HG03378 (cell line): ENCODE measurements around the gene HOXD3.

ENCODE experiments used
- ATAC-seq: cut with Tn5 transposase; IDR thresholded peaks from one replicate; pipeline ENCODE4 v1.9.1; 2021; ENCODE audit warnings: mild to moderate bottlenecking, moderate library complexity; ENCODE audit not compliant: unreplicated experiment

The HOXD3 gene

DNA sequence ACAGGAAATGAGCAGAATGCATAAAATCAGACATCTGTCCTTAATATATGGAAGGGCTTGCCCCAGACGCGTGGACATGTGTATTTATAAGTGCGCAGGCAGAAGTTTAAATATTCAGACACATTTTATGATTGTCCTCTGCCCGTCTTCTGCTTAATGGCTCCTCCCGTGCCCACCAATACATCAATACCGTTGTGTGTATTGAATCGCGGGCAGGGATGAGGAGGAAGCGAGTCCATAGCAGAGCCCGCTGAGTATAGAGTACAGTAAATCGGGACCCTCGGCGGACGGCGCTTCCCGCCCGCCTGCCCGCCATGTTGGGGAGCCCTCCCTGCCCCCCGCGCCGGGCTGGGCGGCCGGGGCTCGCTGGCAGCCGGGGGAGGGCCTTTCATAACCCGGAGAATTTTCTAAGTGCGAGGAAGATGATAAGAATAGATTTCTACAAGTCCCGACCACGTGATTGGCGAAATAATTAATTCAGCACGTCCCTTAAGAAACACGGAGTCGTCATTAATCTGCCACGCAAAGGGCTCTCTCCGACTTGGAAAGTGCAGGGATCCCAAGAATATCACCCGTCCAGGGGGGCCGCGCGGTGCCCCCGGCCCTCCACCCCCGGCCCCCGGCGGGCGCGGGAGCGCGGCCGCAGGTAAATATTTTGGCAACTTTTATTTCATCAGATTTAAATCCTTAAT, at the start of gene HOXD3:
TSS of gene HOXD3 (plus strand) at position 501 of the 692 bp plus-strand sequence. CDS start 11,808 bp downstream, outside the sequence.
- no peak for ATAC-seq

DNA sequence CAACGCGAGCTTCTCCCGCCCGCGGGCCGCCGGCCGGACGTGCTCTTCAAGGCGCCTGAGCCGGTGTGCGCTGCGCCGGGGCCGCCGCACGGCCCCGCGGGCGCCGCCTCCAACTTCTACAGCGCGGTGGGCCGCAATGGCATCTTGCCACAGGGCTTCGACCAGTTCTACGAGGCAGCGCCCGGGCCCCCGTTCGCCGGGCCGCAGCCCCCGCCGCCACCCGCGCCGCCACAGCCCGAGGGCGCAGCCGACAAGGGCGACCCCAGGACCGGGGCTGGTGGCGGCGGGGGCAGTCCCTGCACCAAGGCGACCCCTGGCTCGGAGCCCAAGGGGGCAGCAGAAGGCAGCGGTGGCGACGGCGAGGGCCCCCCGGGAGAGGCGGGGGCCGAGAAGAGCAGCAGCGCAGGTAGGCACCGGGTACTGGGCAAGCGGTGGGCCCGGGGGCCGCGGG, 49.4 kb upstream of the HOXD3 start:
- ATAC-seq: no peak

DNA sequence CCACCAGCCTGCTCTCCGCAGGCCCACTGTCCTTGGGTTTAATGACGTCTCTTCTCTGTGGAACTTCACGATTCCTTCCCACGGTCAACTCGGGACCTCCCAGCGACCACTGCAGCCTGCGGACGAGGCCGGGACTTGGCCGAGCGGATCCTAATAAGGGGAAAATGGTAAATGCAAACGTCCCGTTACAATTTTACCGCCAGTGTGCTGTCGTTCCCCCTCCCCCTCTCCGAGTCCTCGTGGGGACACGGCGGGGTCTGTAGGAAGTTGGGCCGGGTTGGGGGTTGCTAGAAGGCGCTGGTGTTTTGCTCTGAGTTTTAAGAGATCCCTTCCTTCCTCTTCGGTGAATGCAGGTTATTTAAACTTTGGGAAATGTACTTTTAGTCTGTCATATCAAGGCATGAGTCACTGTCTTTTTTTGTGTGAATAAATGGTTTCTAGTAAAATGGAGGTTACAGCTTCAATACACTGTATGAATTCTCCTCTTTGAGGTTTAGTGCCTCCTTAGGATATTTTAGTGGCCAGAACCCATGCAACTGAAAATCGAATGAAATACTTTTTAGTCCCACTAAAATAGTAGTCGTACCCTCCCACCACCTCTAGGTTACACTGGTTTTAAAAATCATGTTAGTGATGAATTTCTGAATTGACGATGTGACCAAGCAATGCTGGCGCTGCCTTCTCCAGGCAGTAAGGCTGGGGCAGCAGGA, 47.8 kb upstream of the HOXD3 start:
- ATAC-seq: no peak

DNA sequence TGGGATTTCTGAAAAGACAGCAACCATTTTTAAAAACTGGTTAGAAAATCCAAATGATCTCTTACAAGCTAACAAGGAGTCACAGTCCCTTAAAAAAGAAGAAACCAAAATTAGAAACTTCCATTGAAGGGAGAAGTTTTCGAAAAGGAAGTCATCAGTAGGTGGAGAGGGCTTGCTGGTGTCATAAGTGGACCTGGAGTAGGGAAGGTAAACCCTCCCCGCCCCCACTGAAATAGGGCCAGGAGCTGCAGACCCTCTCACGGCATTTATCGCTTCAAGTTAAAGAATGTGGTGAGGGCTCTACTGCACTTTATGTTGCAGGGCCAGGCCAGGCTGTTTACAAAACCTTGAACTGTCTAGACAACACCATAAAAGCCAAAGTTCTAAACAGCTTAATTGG, 47.2 kb upstream of the HOXD3 start:
- no peak for ATAC-seq

DNA sequence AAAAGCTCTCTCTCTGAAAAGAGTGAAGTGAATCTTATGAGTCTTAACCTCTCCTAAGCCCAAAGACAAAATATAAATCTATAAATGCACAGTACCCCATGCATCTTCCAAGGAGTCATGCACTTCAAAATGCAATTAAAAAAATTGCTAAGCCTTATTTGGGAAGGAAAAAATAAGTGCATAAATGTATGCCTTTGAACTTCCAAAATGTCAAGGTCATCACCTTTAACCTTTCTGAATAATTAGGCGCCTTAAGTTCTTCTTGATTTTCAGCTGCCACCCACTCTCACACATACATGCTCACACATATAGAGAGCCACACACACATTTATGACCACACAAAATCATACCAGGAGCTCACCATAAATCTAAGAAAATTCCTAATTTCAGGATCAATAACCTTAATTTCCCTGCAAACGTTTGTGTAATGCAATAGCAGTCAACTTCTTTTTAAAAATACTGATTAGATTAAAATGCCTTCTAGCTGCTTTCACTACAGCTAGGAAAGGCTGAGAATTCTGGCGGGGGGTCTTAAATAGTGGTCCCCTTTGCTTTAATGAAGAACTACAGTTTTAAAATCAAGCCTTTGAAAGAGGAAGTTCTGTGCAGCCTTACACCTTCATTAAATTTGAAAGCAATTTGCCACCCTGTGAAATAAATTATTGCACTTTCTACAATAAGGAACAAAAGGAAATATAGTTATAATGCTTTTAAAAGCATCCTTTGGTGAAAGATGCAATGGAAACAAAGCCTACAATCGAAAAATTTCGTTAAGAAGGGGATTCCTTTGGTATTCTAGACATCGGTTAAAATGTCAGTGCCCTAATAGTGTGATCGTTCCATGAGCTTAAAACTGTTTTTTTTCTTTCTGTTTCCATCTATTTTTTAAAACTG, 46.4 kb upstream of the HOXD3 start:
- no peak for ATAC-seq

DNA sequence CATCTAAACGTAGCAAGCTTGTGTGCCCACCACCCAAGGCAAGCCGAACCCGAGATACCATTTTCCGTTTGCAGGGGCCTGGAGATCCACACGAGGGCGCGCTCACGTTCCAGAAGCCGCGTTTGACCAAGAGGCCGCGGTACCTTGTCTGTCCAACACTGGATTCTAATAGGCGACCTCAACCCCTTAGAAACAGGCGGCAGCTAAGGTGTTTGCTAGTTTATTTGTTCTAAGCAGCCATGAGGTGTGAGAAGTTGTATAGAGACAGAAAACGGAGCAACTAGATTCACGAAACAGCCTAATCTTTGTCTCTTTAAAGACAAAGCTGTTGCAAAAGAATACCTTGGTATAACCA, 45.8 kb upstream of the HOXD3 start:
- ATAC-seq: no peak

DNA sequence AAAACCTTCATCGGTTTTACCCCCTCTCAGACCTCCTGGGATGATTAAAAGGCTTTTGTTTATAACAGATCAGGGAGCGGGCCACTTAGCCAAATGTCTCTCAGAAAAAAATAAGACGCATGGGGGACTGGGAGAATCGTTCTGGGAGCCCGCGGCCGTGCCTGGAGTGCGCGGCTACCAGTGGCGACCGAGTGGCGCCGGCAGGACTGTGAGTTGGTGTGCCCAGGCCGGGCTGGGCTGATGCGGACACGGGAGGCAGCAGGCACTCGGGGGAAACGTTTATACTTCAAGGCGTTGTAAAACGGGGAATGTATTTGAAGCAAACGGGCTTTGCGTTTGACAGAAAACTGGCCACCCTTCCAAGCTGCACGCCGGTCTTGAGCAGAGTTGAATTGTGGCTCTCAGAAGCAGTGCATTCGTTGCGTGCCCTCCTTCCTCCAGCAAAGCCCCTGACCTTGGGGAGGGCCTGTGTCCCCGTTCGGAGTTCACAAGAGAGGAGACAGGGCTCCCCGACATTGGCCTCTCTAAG, 45.2 kb upstream of the HOXD3 start:
- no peak for ATAC-seq

DNA sequence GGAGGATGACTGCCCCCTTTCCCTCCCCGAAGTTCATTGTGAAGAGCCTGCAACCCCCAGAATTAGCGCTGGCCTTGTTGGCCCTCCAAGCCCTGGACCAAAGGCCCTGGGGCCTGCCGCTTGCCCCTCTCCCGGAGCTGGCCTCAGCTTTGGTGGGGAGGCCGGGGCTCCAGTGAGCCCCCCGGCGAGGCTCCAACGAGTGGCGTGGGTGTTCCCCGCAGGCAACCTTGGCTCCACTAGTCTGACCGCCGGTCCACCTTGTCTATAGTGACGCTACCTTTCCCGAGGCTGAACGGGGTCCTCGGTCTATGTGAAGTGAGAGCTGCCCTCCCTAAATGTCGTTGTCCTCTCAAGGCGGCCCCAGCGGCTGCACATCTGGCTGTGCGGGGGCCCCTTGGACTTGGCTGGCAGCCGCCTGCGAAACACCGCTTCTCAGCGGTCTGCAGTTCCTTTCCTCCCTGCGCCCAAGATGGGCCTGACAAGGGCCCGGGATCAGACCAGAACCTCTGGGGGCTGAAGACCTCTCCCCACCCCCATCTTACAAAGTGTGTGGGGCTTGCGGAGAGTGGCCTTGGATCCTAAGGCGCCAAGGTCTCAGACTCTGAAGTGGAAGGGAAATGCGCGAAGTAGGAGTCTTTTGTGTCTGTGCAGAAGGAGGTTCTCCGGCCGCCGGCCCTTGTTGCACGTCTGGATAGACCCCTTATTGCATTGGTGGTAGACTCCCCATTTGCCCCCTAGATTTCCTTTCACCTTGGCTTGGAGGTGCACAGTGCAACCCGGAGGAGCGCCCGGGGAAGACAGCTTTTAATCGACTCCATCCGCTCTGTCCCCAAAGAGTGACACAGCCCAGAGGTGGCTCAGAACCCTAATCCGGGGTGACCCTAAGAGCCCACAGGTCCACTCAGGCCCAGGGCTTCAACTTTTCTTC, 44.5 kb upstream of the HOXD3 start:
- ATAC-seq: no peak

DNA sequence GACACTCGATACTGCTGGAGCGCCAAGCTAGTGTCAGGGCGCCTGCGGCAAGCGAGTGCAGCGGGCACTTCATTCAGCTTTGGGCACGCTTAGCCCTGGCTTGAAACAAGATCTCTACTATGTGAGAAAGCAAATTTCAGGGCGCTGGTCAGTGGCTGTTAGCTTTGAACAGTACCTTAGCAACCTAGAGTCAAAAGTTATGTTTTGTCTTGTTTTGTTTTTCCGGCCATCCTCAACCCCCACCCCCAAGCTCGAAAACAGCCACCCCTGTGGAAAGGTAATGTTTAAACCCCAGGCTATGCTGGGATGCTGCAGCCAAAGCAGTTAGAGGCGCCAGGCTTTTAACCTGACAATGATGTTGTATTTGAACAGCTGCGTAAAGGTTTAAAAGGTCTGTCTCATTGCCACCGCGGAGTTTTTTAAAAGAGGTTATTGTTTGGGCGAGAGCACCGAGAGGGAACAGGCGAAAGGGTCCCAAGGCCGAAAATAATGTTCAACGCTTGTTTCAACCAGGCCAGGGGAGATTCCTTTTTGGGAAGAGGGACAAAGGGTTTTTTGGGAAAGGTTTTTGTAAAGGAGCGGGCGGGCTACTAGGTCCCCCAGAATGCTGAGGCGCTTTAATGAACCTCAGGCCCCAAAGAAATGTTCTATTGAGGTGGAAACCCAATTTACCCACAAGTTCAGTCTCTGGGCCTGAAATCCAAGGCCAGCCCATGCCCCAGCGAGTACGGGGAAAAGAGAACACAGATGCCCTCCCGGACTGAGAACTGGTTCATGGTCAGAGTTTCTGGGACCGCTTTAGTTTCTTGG, 42.8 kb upstream of the HOXD3 start:
- no peak for ATAC-seq

DNA sequence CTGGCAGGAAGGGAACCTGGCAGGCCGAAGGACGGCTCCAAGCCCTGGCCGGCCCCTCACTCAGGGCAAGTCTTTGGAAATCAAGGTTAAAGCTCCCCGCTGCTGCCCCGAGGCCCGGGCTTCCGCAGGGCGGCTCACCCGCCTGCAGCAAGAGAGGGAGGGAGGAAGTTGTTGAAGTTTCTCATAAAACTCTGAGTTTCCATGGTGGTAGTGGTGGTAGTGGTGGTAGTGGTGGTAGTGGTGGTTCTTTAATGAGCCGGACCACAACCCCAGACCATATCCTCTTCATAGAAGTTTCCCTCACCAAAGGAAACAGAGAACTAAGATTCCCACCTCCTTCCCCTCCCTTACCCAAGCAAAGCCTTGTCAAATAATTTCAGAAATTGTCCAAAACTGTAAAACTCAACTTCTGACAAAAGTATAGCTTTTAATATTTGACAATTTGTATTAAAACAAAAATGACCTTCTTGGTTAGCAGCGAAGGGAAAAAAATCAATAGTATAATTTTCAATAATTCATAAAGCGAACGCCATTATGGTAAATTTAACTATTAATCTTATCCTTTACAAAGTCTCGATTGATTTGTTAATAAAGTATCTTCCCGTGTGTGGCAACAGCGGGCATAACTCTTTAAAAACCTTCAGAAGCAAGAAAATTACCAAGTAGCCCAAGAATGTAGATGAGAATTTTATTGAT, 42.0 kb upstream of the HOXD3 start:
- ATAC-seq: no peak

DNA sequence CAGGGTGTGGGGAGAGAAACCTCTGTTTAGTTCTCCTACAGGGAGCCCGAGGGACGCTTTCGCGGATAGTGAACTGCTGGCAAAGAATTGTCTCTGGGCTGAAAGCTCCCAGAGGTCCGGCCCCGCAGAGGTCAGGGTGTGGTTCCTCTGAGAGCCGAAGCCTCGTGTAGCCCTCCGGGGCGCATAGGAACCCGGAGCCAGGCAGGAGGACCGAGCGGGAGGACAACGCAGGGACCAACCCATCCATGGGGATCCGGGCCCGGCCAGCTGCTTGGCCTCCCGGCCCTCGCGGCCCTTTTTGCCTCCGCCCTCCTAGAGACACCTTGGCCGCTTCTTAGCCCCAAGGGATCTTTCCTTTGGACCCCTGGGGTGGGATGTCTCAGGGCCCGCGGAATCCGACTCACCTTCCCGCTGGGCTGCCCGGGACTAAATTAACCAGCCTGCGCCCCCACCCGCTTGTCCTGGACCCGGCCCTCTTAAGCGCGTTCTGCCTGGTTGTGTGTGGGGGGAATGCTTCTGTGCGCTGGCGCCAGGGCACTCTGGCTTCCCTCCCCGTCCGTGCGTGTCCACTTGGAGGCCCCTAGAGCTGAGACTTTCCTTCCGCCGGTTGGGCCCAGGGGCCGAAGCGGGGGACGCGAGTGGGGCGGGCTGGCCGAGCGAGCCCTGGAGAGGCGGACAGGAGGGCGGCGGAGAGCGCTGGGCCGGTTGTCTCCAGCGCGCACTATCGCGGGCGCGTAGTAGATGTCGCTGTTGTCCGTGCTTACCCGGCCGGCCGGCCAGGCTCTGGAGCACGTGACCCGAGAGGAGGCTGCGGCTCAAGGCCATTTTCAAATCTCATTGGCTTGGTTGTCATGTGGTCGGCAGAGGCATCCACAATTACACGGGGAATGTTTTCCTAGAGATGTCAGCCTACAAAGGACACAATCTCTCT, 41.0 kb upstream of the HOXD3 start, which contains the start of gene HOXD10:
TSS of gene HOXD10 (plus strand) at position 896 of the 931 bp plus-strand sequence. CDS start 56 bp downstream, outside the sequence.
- no peak for ATAC-seq

DNA sequence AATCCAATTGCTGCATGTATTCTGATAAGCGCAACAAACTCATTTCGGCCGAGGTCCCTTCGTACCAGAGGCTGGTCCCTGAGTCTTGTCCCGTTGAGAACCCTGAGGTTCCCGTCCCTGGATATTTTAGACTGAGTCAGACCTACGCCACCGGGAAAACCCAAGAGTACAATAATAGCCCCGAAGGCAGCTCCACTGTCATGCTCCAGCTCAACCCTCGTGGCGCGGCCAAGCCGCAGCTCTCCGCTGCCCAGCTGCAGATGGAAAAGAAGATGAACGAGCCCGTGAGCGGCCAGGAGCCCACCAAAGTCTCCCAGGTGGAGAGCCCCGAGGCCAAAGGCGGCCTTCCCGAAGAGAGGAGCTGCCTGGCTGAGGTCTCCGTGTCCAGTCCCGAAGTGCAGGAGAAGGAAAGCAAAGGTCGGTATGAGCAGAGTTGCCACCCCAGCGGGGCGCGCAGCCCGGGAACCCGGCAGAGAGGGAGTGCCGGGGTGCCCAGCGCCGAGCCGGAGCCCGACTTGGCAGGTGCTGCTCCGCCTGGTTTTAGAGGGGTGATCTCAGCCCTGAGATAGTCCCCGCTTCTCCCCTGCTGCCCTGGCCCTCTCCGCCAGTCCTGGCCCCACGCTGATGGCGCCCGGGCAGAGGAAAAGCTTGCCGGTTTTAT, 39.8 kb upstream of the HOXD3 start:
- no peak for ATAC-seq

DNA sequence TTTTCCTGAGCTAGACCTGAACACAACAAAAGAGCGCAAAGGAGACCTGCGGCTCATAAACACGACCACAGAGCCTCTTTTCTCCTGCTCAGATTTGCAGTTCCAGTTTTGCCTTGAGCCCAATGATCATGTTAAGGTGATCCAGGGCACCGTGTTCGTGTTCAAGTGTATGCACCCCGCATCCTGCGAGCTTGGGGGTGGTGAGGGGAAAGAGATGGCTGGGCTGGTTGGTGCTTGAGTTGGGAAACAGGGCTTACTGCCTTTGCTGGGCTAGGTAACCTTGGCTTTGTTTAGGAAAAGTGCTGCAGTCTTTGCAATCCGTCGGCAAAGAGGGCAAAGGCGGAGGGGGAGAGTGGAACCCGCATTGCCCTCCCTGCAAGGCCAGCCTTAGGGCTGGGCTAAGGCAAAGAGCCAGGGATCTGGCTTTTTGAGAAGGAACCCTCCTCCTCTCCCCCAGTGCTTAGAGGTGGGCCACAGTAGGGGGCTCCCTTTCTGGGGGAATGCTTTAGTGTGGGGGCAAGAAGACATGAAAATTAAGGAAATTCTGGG, 39.2 kb upstream of the HOXD3 start:
- no peak for ATAC-seq

DNA sequence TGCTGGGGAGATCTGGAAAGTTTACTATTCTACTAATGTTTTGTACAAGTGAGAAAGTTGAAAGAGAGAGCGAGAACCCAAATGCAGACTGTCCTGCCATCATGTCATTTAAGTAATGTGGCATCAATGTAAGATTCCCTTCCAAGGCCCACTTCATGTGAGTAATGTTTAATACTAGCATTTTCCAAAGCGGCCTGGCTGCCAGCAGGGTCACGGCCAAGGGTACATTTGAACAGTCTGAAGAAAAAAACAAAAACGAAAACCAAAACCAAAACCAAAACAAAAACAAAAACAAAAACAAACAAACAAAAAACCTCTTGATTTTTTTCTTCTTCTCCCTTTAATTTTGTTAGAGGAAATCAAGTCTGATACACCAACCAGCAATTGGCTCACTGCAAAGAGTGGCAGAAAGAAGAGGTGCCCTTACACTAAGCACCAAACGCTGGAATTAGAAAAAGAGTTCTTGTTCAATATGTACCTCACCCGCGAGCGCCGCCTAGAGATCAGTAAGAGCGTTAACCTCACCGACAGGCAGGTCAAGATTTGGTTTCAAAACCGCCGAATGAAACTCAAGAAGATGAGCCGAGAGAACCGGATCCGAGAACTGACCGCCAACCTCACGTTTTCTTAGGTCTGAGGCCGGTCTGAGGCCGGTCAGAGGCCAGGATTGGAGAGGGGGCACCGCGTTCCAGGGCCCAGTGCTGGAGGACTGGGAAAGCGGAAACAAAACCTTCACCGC, 38.3 kb upstream of the HOXD3 start:
- ATAC-seq: no peak

DNA sequence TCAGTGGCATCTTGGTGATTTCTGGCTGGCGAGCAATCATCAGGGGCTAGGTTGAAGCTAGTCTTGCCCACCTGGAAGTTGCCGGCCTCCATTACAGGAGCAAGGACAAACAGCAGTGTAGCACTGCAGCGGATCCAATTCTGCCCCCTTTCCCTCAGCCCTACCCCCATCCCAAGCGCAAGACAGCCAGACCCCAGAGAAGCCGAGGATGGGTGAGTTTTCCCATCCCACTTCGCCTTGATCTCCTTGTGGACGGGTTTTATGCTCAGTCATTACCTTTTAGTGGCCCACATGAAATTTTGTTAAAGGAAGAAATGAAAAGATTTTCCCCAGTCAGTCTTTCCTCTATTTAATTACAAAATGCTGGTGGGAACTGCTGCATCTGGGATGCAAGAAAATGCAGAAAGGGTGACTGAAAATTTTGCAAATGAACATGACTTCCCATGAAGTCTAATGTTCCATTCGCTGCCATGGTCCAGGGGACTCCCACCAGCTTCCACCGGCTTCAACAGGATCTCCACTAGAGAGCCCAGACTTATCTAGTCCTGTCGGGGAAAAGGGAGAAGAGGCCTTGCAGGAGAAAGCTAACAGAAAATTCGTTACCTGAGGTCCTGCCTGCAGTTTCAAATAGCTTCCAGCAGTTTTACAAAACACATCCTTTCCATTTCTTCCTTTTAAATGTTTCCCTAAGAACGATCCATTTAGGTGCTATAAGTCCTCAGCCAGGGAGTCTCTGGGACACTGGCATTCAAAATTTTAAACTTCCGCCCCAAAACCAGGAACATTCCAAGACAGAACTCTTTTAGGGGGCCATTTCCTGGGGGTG, 36.5 kb upstream of the HOXD3 start:
- ATAC-seq: no peak
